IMR-90 (cell line): ENCODE measurements around the gene FGGY. TPM values are rescaled to one million over a fixed set of nuclear protein-coding genes. Genes with fewer than 3 reads are reported as not detected.

Experiments
- ATAC-seq: fragments of 200-7000 bp; cut with Tn5 transposase; 2 replicates; pipeline ENCODE4 v1.9.1; 2020; ENCODE audit warnings: low read depth, mild to moderate bottlenecking, moderate library complexity
- BruUV-seq: library from RNA; stranded (reverse); fragments of 400-500 nt; replicated peaks from 2 replicates; lab custom pipeline; 2021; lab: Mats Ljungman, UMichigan
- CTCF ChIA-PET: fragments of 300-600 bp; formaldehyde crosslinking; extraction: SDS; loops from one replicate; lab custom pipeline; 2021; ENCODE audit warnings: antibody characterized with exemption; lab: Yijun Ruan, JAX
- POLR2A ChIA-PET: fragments of 300-600 bp; sonication (Branson Sonifier 250); formaldehyde crosslinking; loops from one replicate; lab custom pipeline; 2022; ENCODE audit warnings: antibody characterized with exemption; ENCODE audit not compliant: unreplicated experiment; lab: Charles Lee
- DNase-seq: peaks from one replicate; pipeline ENCODE4 v3.0.0; 2013
- H2AFZ ChIP-seq: replicated peaks from 2 replicates; pipeline ENCODE3; 2013; ENCODE audit warnings: low read length, mild to moderate bottlenecking; ENCODE audit not compliant: poor library complexity
- H2AK5ac ChIP-seq: 2 replicates; pipeline ENCODE4 v1.6.1; 2013; ENCODE audit warnings: low read depth, low read length, inconsistent platforms
- H2AK9ac ChIP-seq: replicated peaks from 2 replicates; pipeline ENCODE3; 2013; ENCODE audit warnings: mild to moderate bottlenecking, low read depth, low read length, moderate library complexity; ENCODE audit not compliant: poor library complexity
- H2BK120ac ChIP-seq: 2 replicates; pipeline ENCODE4 v1.6.1; 2013; ENCODE audit warnings: low read depth, low read length, inconsistent platforms
- H2BK15ac ChIP-seq: 3 replicates; pipeline ENCODE4 v1.6.1; 2013; ENCODE audit warnings: low read depth, low read length, inconsistent platforms
- H2BK20ac ChIP-seq: 2 replicates; pipeline ENCODE4 v1.6.1; 2013; ENCODE audit warnings: low read depth, mild to moderate bottlenecking, inconsistent platforms, low read length, moderate library complexity
- H2BK5ac ChIP-seq: 2 replicates; pipeline ENCODE4 v1.6.1; 2013; ENCODE audit warnings: mild to moderate bottlenecking, low read depth, low read length, inconsistent platforms; ENCODE audit not compliant: poor library complexity, severe bottlenecking
- H3K14ac ChIP-seq: replicated peaks from 2 replicates; pipeline ENCODE4 v1.6.1; 2013; ENCODE audit warnings: low read depth, low read length, inconsistent platforms
- H3K18ac ChIP-seq: 2 replicates; pipeline ENCODE4 v1.6.1; 2013; ENCODE audit warnings: low read depth, low read length, control low read depth
- H3K23ac ChIP-seq: 2 replicates; pipeline ENCODE4 v1.6.1; 2013; ENCODE audit warnings: low read depth, low read length, inconsistent platforms
- H3K27ac ChIP-seq: 2 replicates; pipeline ENCODE4 v1.5.1; 2013; ENCODE audit warnings: mild to moderate bottlenecking, control low read depth, low read length; ENCODE audit not compliant: insufficient read depth
- H3K27me3 ChIP-seq: 2 replicates; pipeline ENCODE4 v1.6.1; 2013; ENCODE audit warnings: low read length; ENCODE audit not compliant: control insufficient read depth, insufficient read depth
- H3K36me3 ChIP-seq: 2 replicates; pipeline ENCODE4 v1.6.1; 2013; ENCODE audit warnings: low read length, mixed read lengths; ENCODE audit not compliant: control insufficient read depth, insufficient read depth
- H3K4ac ChIP-seq: 2 replicates; pipeline ENCODE4 v1.6.1; 2013; ENCODE audit warnings: low read depth, low read length, inconsistent platforms
- H3K4me1 ChIP-seq: 2 replicates; pipeline ENCODE4 v1.6.1; 2013; ENCODE audit warnings: low read length, mixed read lengths; ENCODE audit not compliant: control insufficient read depth, insufficient read depth
- H3K4me2 ChIP-seq: 2 replicates; pipeline ENCODE4 v1.6.1; 2013; ENCODE audit warnings: low read depth, mild to moderate bottlenecking, control low read depth, low read length, moderate library complexity
- H3K4me3 ChIP-seq: 2 replicates; pipeline ENCODE4 v1.5.1; 2013; ENCODE audit warnings: low read depth, mild to moderate bottlenecking, control low read depth, low read length, moderate library complexity; ENCODE audit not compliant: insufficient read depth
- H3K56ac ChIP-seq: 2 replicates; pipeline ENCODE4 v1.6.1; 2013; ENCODE audit warnings: low read length, inconsistent platforms; ENCODE audit not compliant: insufficient read depth; ENCODE audit errors: extremely low read depth
- H3K79me1 ChIP-seq, 2 experiments: 2 replicates each; pipeline ENCODE4 v1.6.1; 2013; ENCODE audit warnings: low read length in 2 of 2, inconsistent platforms in 1 of 2, low read depth in 1 of 2
- H3K9ac ChIP-seq: 2 replicates; pipeline ENCODE4 v1.6.1; 2013; ENCODE audit warnings: low read depth, low read length, control low read depth
- H3K9me1 ChIP-seq: 2 replicates; pipeline ENCODE4 v1.6.1; 2013; ENCODE audit warnings: low read length, inconsistent platforms; ENCODE audit not compliant: insufficient read depth
- H3K9me3 ChIP-seq: 2 replicates; pipeline ENCODE4 v1.6.1; 2013; ENCODE audit warnings: low read length; ENCODE audit not compliant: control insufficient read depth, insufficient read depth
- H4K20me1 ChIP-seq: 2 replicates; pipeline ENCODE4 v1.6.1; 2013; ENCODE audit warnings: low read length, inconsistent platforms; ENCODE audit not compliant: insufficient read depth
- H4K5ac ChIP-seq: 2 replicates; pipeline ENCODE4 v1.6.1; 2013; ENCODE audit warnings: mild to moderate bottlenecking, low read depth, low read length, control low read depth
- H4K8ac ChIP-seq, 2 experiments: 2 replicates each; pipeline ENCODE4 v1.6.1; 2013; ENCODE audit warnings: low read depth in 2 of 2, low read length in 2 of 2, control low read depth in 1 of 2, inconsistent platforms in 1 of 2
- H4K91ac ChIP-seq: 2 replicates; pipeline ENCODE4 v1.6.1; 2013; ENCODE audit warnings: low read depth, low read length, inconsistent platforms; ENCODE audit not compliant: insufficient read depth
- BHLHE40 ChIP-seq: fragments of 150-350 bp; IDR thresholded peaks from 2 replicates; pipeline ENCODE4 v1.6.1; 2016; ENCODE audit warnings: mild to moderate bottlenecking, low read depth, low read length
- CEBPB ChIP-seq: IDR thresholded peaks from 2 replicates; pipeline ENCODE4 v1.6.1; 2012; ENCODE audit warnings: low read depth, low read length, improper control_type of control experiment
- CHD1 ChIP-seq: IDR thresholded peaks from 2 replicates; pipeline ENCODE4 v1.6.1; 2012; ENCODE audit warnings: low read depth, low read length, improper control_type of control experiment
- CTCF ChIP-seq: conservative IDR thresholded peaks from 2 replicates; pipeline ENCODE4 v1.5.1; 2012; ENCODE audit warnings: mild to moderate bottlenecking, low read depth, low read length, improper control_type of control experiment
- ELK1 ChIP-seq: fragments of 150-350 bp; IDR thresholded peaks from 2 replicates; pipeline ENCODE4 v1.6.1; 2016; ENCODE audit warnings: low read depth, mild to moderate bottlenecking, low read length, moderate library complexity, borderline replicate concordance
- FOS ChIP-seq: fragments of 150-350 bp; IDR thresholded peaks from 2 replicates; pipeline ENCODE4 v1.6.1; 2016; ENCODE audit warnings: low read depth, low read length
- MAFK ChIP-seq: IDR thresholded peaks from 2 replicates; pipeline ENCODE4 v1.6.1; 2012; ENCODE audit warnings: low read depth, low read length, improper control_type of control experiment
- MAZ ChIP-seq: IDR thresholded peaks from 2 replicates; pipeline ENCODE4 v1.6.1; 2012; ENCODE audit warnings: low read depth, mild to moderate bottlenecking, low read length, improper control_type of control experiment, moderate library complexity, borderline replicate concordance
- MXI1 ChIP-seq: IDR thresholded peaks from 2 replicates; pipeline ENCODE4 v1.6.1; 2012; ENCODE audit warnings: low read depth, mild to moderate bottlenecking, low read length, moderate library complexity, borderline replicate concordance
- NFE2L2 ChIP-seq: fragments of 150-350 bp; IDR thresholded peaks from 2 replicates; pipeline ENCODE4 v1.6.1; 2016; ENCODE audit warnings: low read depth, mild to moderate bottlenecking, low read length
- POLR2A ChIP-seq: IDR thresholded peaks from 2 replicates; pipeline ENCODE4 v1.6.1; 2012; ENCODE audit warnings: mild to moderate bottlenecking, low read depth, low read length
- RAD21 ChIP-seq: IDR thresholded peaks from 2 replicates; pipeline ENCODE4 v1.6.1; 2012; ENCODE audit warnings: low read length, improper control_type of control experiment
- RCOR1 ChIP-seq: IDR thresholded peaks from 2 replicates; pipeline ENCODE4 v1.6.1; 2012; ENCODE audit warnings: mild to moderate bottlenecking, low read length, improper control_type of control experiment; ENCODE audit not compliant: insufficient replicate concordance
- RFX5 ChIP-seq: IDR thresholded peaks from 2 replicates; pipeline ENCODE4 v1.8.0; 2012; ENCODE audit warnings: low read depth, mild to moderate bottlenecking, low read length, moderate library complexity
- SMC3 ChIP-seq: fragments of 150-350 bp; IDR thresholded peaks from 2 replicates; pipeline ENCODE4 v1.6.1; 2016; ENCODE audit warnings: low read depth, mild to moderate bottlenecking, antibody characterized with exemption, low read length, moderate library complexity
- USF2 ChIP-seq: fragments of 150-350 bp; IDR thresholded peaks from 2 replicates; pipeline ENCODE4 v1.6.1; 2017; ENCODE audit warnings: mild to moderate bottlenecking, antibody characterized with exemption, low read length, low read depth
- WGBS, 2 experiments: methylation state at CpG; one replicate each; pipeline versions ENCODE4 v1.1.5 to v1.1.7; 2013; ENCODE audit warnings: missing lambda C conversion rate in 2 of 2; ENCODE audit not compliant: insufficient read length in 1 of 2; ENCODE audit errors: extremely low coverage in 2 of 2; 5-methylcytosine and 5-hydroxymethylcytosine counted together
- dilution Hi-C: fragments of 300-500 bp; cut with HindIII; formaldehyde crosslinking; loops from one replicate; pipeline ENCODE4 v1.14.3; 2018; ENCODE audit warnings: low sequenced_read_pairs; ENCODE audit not compliant: unreplicated experiment
- in situ Hi-C: fragments of 300-500 bp; cut with MboI; formaldehyde crosslinking; loops from 3 replicates; pipeline ENCODE4 v1.14.3; 2019; ENCODE audit warnings: low sequenced_read_pairs, inconsistent platforms, mixed read lengths
- intact Hi-C: fragments of 100-400 bp; cut with micrococcal nuclease; formaldehyde crosslinking; loops from 2 replicates; pipeline ENCODE4 v1.10.0; 2022
- polyA plus RNA-seq, 3 experiments: library from polyadenylated mRNA; depleted of rRNA; stranded (reverse); fragments of >200 nt; gene quantifications; 2 replicates each; pipeline ENCODE4 v1.2.3, GENCODE V29; 2012; ENCODE audit warnings: low replicate concordance in 1 of 3
- total RNA-seq: library from RNA; depleted of rRNA; stranded (reverse); fragments of >200 nt; gene quantifications from 2 replicates; pipeline ENCODE4 v1.2.3, GENCODE V29; 2012

Gene FGGY
- total and polyA plus RNA-seq, 2 of the 4 experiments (the other 2 are of a cell fraction) = 5.6 to 14.0 TPM

- H3K9me1 ChIP-seq = no peaks in the 10 kb centered on the region
- no peak overlapping the region for H4K5ac ChIP-seq
- H2BK15ac ChIP-seq = no peak overlapping the region
- DNase-seq (no peak), ATAC-seq (no peak)
- no peaks in the 10 kb centered on the region for H3K27me3 ChIP-seq
- no peak overlapping the region for H2AK9ac ChIP-seq
- H2BK20ac ChIP-seq = no peak overlapping the region
- ChIA-PET POLR2A (no interaction called here), CTCF (no interaction called here)
- no peak overlapping the region for H3K27ac ChIP-seq
- H4K20me1 ChIP-seq = no peaks in the 10 kb centered on the region
- intact Hi-C loops = no loop called here
- TF ChIP-seq RAD21 = no peak
- no peak for TF ChIP-seq CTCF
- TF ChIP-seq NFE2L2 = no peak
- TF ChIP-seq SMC3 = no peak
- no peak for TF ChIP-seq MXI1
- TF ChIP-seq POLR2A = no peak
- TF ChIP-seq USF2 = no peak
- no peak for TF ChIP-seq CHD1
- TF ChIP-seq BHLHE40 = no peak
- TF ChIP-seq MAFK = no peak
- TF ChIP-seq FOS = no peak
- TF ChIP-seq MAZ = no peak
- TF ChIP-seq RFX5 = no peak
- no peak for TF ChIP-seq ELK1
- no peak for TF ChIP-seq RCOR1
- TF ChIP-seq CEBPB = no peak
- dilution Hi-C loops = no loop called here
- H3K18ac ChIP-seq = no peak overlapping the region
- no peak overlapping the region for H4K91ac ChIP-seq
- BruUV-seq = no TSS peak
- no peaks in the 10 kb centered on the region for H3K79me1 ChIP-seq
- no peak overlapping the region for H3K14ac ChIP-seq
- in situ Hi-C loops = no loop called here
- H4K8ac ChIP-seq = no peak overlapping the region
- no peak overlapping the region for H3K9ac ChIP-seq
- H3K36me3 ChIP-seq = no peaks in the 10 kb centered on the region
- H3K9me3 ChIP-seq = peaks cover 5% of the 10 kb centered on the region; the same call in 1 of the 2 replicates
- H2BK120ac ChIP-seq = no peak overlapping the region
- WGBS, 2 experiments = no CpG with 5 or more reads among the region's 1 CpG
- H3K4me2 ChIP-seq = no peak overlapping the region
- no peak overlapping the region for H2AK5ac ChIP-seq
- no peak overlapping the region for H3K56ac ChIP-seq
- H3K4me1 ChIP-seq = peaks cover 5% of the 10 kb centered on the region; the same call in 1 of the 2 replicates
- no peak overlapping the region for H3K4me3 ChIP-seq
- H3K4ac ChIP-seq = no peak overlapping the region
- no peak overlapping the region for H3K23ac ChIP-seq
- no peak overlapping the region for H2BK5ac ChIP-seq
- no peak overlapping the region for H2AFZ ChIP-seq
Measured at GRCh38 chr1:59557549-59557885, 260.6 kb downstream of the FGGY start.
